ENCODE results near the gene MMS22L. TPM values are rescaled to one million over a fixed set of nuclear protein-coding genes. Genes with fewer than 3 reads are reported as not detected.

Gene MMS22L
- total and polyA plus RNA-seq, 2 of the 4 experiments (the other 2 are of a cell fraction) = 6.1 to 18.6 TPM

GRCh38 chr6:97095311-97095850, 187.6 kb downstream of the MMS22L start:
- in situ Hi-C loops (cut with MboI; ENCODE audit: low sequenced_read_pairs) (no loop called here), intact Hi-C loops (cut with micrococcal nuclease) (no loop called here), dilution Hi-C loops (cut with HindIII; ENCODE audit: low sequenced_read_pairs, unreplicated experiment) (no loop called here)
- Histone ChIP-seq H3K4me1 (ENCODE audit: control insufficient read depth, insufficient read depth, low read length) (no peaks in the 10 kb centered on the region), H4K20me1 (ENCODE audit: insufficient read depth, low read length) (no peaks in the 10 kb centered on the region), H3K4me3 (ENCODE audit: insufficient read depth, low read depth, low read length) (no peak overlapping the region), H2BK5ac (ENCODE audit: low read depth, low read length, poor library complexity, severe bottlenecking) (no peak overlapping the region), H3K4ac (ENCODE audit: low read depth, low read length) (no peak overlapping the region), H3K14ac (replicated peaks; ENCODE audit: low read depth, low read length) (no peak overlapping the region), H3K36me3 (ENCODE audit: control insufficient read depth, insufficient read depth, low read length) (no peaks in the 10 kb centered on the region), H4K5ac (ENCODE audit: low read depth, low read length) (no peak overlapping the region), H2BK120ac (ENCODE audit: low read depth, low read length) (no peak overlapping the region), H3K9me1 (ENCODE audit: insufficient read depth, low read length) (no peaks in the 10 kb centered on the region), H3K27me3 (ENCODE audit: control insufficient read depth, insufficient read depth, low read length) (peaks cover 1% of the 10 kb centered on the region; the same call in 1 of the 2 replicates), H3K9ac (ENCODE audit: low read depth, low read length) (no peak overlapping the region), H3K23ac (ENCODE audit: low read depth, low read length) (no peak overlapping the region), H2AK9ac (replicated peaks; ENCODE audit: low read depth, low read length, poor library complexity) (no peak overlapping the region), H3K56ac (ENCODE audit: extremely low read depth, insufficient read depth, low read length) (no peak overlapping the region), H3K27ac (ENCODE audit: insufficient read depth, low read length) (no peak overlapping the region), H4K91ac (ENCODE audit: insufficient read depth, low read depth, low read length) (no peak overlapping the region), H3K4me2 (ENCODE audit: low read depth, low read length) (no peak overlapping the region), H3K79me1 (ENCODE audit: low read depth in 1 of 2, low read length in 2 of 2) (no peaks in the 10 kb centered on the region), H2AFZ (replicated peaks; ENCODE audit: low read length, poor library complexity) (no peak overlapping the region), H3K18ac (ENCODE audit: low read depth, low read length) (no peak overlapping the region), H4K8ac (ENCODE audit: low read depth in 2 of 2, low read length in 2 of 2) (no peak overlapping the region), H2BK15ac (ENCODE audit: low read depth, low read length) (no peak overlapping the region), H3K9me3 (ENCODE audit: control insufficient read depth, insufficient read depth, low read length) (no peaks in the 10 kb centered on the region), H2BK20ac (ENCODE audit: low read depth, low read length) (no peak overlapping the region), H2AK5ac (ENCODE audit: low read depth, low read length) (no peak overlapping the region)
- no peak for TF ChIP-seq ELK1 (IDR thresholded peaks at IDR 0.05; ENCODE audit: borderline replicate concordance, low read depth, low read length)
- no peak for TF ChIP-seq RFX5 (IDR thresholded peaks at IDR 0.05; ENCODE audit: low read depth, low read length)
- no peak for TF ChIP-seq BHLHE40 (IDR thresholded peaks at IDR 0.05; ENCODE audit: low read depth, low read length)
- no peak for TF ChIP-seq MAZ (IDR thresholded peaks at IDR 0.05; ENCODE audit: borderline replicate concordance, low read depth, low read length)
- no peak for DNase-seq
- BruUV-seq (replicated peaks) = no TSS peak
- ChIA-PET CTCF (no interaction called here), POLR2A (ENCODE audit: unreplicated experiment) (no interaction called here)
- WGBS, 2 experiments (ENCODE audit: extremely low coverage in 2 of 2, insufficient read length in 1 of 2) = no CpG with 5 or more reads among the region's 3 CpGs
- no peak for ATAC-seq (ENCODE audit: low read depth)
